Measurements from ENCODE around the gene PSG1.
"Not testable (repeated sequence)": the region's sequence is repeated elsewhere in the genome, so short reads cannot be mapped to it uniquely, and the experiment has no call there.

Gene PSG1

DNA sequence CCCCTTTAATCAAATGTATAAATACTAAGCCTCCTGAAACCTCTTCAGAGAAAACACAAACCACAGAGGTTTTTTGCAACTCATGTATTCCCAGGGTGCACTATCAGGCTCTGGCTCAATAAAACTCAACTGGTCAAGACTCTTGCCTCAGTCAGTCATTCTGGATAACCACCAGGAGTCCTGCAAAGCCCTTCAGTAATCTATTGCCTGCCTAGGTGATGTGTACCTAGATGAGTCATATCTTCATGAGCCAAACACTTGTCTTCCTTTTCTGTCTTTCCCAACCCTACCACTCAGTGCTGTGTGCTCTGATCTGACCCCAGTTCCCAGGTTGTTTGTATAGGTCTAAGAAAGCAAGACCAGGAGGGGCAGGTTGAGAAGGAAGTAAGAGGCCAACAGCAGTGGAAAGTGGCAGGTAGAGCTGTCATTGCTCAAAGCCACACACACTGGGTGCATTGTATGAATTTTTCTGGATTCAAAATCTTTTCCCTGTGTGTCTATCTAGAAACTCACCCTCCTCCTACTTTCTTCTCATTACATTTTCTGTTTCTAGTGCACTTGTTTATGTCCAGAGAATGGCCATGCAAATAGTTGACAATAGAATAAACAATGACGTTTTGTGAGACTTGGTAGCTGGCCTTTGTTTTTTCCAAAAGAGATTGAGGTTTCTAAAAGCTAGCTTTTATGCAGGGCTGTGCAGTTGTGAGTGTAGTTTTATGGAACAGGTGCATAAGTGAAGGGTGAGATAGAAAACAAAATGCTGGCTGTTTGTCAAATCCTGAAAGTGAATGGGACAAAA, 48.1 kb downstream of the PSG1 start:
- no peak for DNase-seq (ENCODE audit: insufficient read length, low spot score)
- no peak for FAIRE-seq
- no peak for TF ChIP-seq CTCF (IDR thresholded peaks at IDR 0.05; ENCODE audit: insufficient read depth, missing control alignments)

DNA sequence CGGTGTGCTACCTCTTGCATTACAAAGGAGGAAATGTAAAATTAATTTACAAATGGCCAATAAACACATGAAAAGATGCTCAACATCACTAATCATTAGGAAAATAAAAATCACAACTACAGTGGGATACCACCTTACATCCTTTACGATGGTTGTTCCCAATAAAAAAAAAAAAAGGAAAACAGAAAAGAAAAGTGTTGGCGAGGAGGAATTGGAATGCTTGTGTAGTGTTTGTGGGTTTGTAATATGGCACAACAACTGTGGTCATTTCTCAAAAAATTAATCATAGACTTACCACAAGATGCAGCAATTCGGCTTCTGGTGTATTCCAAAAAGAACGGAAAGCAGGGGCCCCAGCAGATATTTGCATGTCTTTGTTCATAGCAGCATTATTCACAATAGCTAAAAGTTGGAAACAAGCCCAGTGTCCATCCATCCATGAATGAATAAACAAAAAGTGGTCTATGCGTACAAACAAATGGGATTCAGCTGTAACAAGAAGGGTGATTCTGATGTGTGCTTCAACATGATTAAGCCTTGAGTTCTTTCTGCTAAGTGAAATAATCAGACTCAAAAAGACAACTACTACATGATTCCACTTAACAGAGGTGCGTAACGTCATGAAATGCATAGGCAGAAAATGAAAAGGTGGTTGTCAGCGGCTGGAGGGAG, 58.1 kb downstream of the PSG1 start:
- DNase-seq (ENCODE audit: insufficient read length, low spot score); FAIRE-seq: not testable (repeated sequence)

GRCh38 chr19:42819960-42820650, 59.4 kb downstream of the PSG1 start:
- DNase-seq (ENCODE audit: insufficient read length, low spot score); FAIRE-seq: not testable (repeated sequence)

- DNase-seq (ENCODE audit: insufficient read length, low spot score): no peak
- no peak for FAIRE-seq
- no peak for TF ChIP-seq CTCF (IDR thresholded peaks at IDR 0.05; ENCODE audit: insufficient read depth, missing control alignments)
Measured at GRCh38 chr19:42816894-42817293, 62.6 kb downstream of the PSG1 start.
